C4-2B (cell line): ENCODE results near the gene TUG1.

Experiments used
- H3K27ac ChIP-seq: fragments of 450-650 bp; 2 replicates; pipeline ENCODE4 v1.5.1; 2017
- ZFX ChIP-seq: fragments of 450-650 bp; IDR thresholded peaks from 2 replicates; pipeline ENCODE4 v1.6.1; 2017
- TF ChIP-seq, protein P1 (sequence below): fragments of 450-650 bp; conservative IDR thresholded peaks from 2 replicates; pipeline ENCODE4 v1.5.1; 2017; ENCODE audit warnings: mild to moderate bottlenecking

The TUG1 gene

DNA sequence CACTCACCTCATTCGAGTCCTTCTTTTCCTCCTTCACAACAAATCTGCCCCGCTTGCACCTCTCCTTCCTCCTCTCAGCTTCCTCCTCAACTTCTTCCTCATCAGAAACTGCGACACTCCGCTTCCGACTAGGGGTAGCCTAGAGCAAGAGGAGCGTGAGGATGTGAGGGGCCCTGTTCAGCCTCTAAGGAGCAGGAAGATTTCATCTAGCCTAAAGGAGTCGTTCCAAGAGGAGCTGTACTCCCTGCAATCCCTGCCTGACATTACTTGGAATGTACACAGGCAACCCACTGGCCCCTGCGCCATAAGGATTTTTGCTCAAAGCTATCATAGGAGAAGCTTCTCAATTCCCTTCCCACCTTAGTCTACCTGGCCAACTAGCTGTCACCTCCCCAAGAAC, 35.0 kb upstream of the TUG1 start:
- TF ChIP-seq ZFX = no peak
- TF ChIP-seq, protein P1, sequence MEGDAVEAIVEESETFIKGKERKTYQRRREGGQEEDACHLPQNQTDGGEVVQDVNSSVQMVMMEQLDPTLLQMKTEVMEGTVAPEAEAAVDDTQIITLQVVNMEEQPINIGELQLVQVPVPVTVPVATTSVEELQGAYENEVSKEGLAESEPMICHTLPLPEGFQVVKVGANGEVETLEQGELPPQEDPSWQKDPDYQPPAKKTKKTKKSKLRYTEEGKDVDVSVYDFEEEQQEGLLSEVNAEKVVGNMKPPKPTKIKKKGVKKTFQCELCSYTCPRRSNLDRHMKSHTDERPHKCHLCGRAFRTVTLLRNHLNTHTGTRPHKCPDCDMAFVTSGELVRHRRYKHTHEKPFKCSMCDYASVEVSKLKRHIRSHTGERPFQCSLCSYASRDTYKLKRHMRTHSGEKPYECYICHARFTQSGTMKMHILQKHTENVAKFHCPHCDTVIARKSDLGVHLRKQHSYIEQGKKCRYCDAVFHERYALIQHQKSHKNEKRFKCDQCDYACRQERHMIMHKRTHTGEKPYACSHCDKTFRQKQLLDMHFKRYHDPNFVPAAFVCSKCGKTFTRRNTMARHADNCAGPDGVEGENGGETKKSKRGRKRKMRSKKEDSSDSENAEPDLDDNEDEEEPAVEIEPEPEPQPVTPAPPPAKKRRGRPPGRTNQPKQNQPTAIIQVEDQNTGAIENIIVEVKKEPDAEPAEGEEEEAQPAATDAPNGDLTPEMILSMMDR = no peak

DNA sequence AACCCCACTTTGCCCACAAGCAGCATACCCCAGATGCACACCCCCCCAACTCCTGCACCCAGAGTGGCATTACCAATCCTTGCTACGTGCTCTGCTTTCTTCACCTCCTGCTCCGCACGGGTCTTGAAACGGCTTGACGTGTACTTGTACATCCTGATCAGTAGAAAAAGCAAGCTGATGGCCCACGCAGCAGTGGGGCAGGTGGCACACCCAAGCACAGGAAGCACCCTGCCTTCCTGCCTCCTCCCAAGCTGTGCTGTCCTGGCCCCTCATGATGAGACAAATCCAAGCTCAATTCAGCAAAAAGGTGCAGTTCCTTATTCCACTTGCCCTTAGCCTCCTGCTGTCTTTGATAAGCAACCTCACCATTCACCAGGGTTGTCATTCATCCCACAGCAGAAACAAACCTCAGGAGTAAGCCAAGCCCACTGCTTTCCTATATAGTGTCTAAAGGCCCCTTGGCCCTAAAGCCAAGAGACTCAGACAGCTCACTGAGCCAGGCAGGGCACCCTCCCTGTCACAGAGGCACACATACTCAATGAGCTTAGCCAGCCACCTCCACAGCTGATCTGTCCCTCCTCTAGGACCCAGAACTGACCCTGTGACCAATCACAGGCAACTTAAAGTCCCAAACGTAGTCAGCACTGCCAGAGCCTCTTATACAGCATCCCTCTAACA, 28.2 kb upstream of the TUG1 start:
- TF ChIP-seq, protein P1 = no peak
- TF ChIP-seq ZFX = no peak
- H3K27ac ChIP-seq = no peak overlapping the region

More for the DNA sequence above, 35.0 kb upstream of the TUG1 start:
- no peak overlapping the region for H3K27ac ChIP-seq

DNA sequence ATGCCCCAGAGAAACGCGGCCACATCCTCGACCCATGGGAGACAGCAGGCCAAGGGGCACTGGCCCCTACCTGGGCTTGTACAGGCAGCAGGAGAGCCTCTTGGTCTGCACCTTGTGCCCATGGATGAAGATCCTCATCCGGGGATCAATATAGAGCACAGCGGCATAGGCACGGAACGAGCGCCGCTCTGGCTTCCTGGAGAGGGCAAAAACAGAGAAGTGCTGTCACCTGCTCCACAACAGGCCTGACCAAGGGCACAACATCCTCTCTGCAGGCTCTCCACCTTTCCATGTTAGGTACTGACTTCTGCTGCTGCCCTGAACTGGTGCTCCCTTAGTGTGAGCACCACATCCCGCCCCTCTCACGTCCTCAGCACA, 27.7 kb upstream of the TUG1 start:
- no peak for TF ChIP-seq ZFX
- TF ChIP-seq, protein P1 = no peak
- no peak overlapping the region for H3K27ac ChIP-seq

DNA sequence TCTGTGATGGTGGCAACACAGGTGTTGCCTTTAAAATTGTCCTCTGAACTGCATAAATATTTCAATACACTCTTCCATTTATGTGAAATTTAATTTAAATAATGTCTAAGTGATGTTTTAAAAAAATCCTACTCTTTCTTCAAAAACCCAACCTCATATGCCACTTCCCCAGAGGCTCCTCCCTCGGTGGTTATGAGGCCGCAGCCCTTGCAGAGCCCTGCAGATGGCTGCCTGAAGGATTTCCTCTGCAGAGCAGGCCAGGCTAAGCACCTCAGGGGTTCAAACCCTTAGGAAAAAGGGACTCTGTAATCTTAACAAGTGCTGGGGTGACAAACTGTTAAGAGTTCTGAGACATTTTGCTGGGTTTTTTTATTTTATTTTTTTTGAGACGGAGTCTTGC, 25.7 kb upstream of the TUG1 start:
- TF ChIP-seq ZFX = no peak
- TF ChIP-seq, protein P1 = no peak
- no peak overlapping the region for H3K27ac ChIP-seq

DNA sequence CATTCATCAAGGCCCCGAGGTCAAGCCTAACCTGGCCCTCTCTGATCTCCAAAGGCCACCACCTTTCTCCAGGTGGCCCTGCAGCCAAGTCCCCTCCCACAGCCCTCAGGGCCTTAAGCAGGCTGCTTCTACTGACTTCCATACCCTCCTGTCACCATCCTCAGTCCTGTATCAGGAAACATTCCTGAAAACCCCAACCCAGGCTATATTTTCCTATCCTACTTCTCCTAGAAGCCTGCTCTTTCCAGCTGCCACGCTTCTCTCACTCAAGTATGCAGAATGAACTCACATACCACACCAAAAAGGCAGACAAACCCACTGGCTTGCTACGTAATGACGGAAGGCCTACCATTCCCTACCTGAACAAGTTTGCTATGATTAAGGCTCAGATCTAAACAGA, 24.1 kb upstream of the TUG1 start:
- no peak overlapping the region for H3K27ac ChIP-seq
- no peak for TF ChIP-seq ZFX
- TF ChIP-seq, protein P1 = no peak

DNA sequence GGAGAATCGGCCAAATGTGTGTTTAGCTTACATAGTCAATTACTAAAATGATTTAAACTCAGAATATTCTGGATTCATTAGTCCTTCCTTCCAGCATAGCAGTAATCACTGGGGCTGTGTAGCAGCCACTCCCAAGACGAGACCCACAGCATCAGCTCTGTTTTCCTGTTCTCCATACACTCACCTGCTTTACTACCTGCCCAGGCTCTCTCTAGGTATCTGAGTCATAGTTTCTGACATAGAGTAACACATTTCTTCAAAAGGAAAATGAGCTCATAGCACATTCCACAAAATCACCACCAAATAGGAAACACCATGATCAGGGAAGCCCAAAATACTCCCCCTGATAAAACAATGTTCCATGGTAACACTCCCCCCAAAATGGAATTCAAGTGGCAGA, 23.4 kb upstream of the TUG1 start:
- no peak for TF ChIP-seq ZFX
- TF ChIP-seq, protein P1 = no peak
- H3K27ac ChIP-seq = no peak overlapping the region

DNA sequence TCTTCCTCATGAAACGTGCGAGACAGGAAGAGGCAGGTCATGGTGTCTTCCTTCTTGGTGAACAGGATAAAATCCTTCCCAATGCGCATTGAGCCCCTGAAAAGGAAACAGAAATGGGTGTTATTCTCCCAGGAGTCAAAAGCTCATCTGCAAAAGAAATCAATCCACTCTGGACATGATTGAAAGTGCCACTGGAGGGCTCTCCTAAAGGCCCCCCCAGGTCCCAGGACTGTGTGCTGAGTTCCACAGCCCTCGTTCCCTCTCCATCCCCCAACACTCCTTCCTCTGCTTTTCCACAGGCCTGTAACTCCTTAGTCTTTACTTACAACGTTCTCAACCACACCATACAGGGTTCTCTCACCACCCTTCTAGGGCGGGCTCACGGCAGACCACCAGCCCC, 22.7 kb upstream of the TUG1 start:
- TF ChIP-seq, protein P1 = no peak
- TF ChIP-seq ZFX = no peak
- H3K27ac ChIP-seq = no peak overlapping the region
